ENCODE measurements around the gene TMEM130.

- TF ChIP-seq CTCF (IDR thresholded peaks at IDR 0.05), result no peak
- TF ChIP-seq POLR2A (IDR thresholded peaks at IDR 0.05), result no peak
These were observed 8.0 kb upstream of the TMEM130 start for GRCh38 chr7:98877692-98878364.
